GM23338 (cell line): ENCODE results near the gene COL18A1. TPM values are rescaled to one million over a fixed set of nuclear protein-coding genes. Genes with fewer than 3 reads are reported as not detected.

Experiments used
- ATAC-seq: fragments of 200-7000 bp; cut with Tn5 transposase; 3 replicates; pipeline ENCODE4 v1.9.1; 2020
- DNase-seq: peaks from one replicate; pipeline ENCODE4 v3.0.0-alpha.2; 2015; ENCODE audit warnings: low spot score
- H2AFZ ChIP-seq: fragments of 200-600 bp; sonication (generic); 2 replicates; pipeline ENCODE4 v1.8.0; 2016; ENCODE audit warnings: antibody characterized with exemption, mild to moderate bottlenecking, moderate library complexity
- H3F3A ChIP-seq: fragments of 200-600 bp; sonication (generic); replicated peaks from 2 replicates; pipeline ENCODE4 v1.8.0; 2017; ENCODE audit warnings: antibody characterized with exemption, mixed run types, low read depth
- H3K27ac ChIP-seq: fragments of 200-600 bp; sonication (generic); 2 replicates; pipeline ENCODE4 v1.6.1; 2016; ENCODE audit warnings: low read depth
- H3K27me3 ChIP-seq: fragments of 200-600 bp; sonication (generic); 2 replicates; pipeline ENCODE4 v1.8.0; 2016; ENCODE audit warnings: mild to moderate bottlenecking, mixed run types, moderate library complexity; ENCODE audit not compliant: insufficient read depth
- H3K36me3 ChIP-seq: fragments of 200-600 bp; sonication (generic); 2 replicates; pipeline ENCODE4 v1.8.0; 2016; ENCODE audit warnings: mild to moderate bottlenecking; ENCODE audit not compliant: insufficient read depth
- H3K4me1 ChIP-seq: fragments of 200-600 bp; sonication (generic); 2 replicates; pipeline ENCODE4 v1.8.0; 2016; ENCODE audit warnings: mild to moderate bottlenecking, moderate library complexity; ENCODE audit not compliant: insufficient read depth
- H3K4me2 ChIP-seq: fragments of 200-600 bp; sonication (generic); 2 replicates; pipeline ENCODE4 v1.7.1; 2017; ENCODE audit warnings: mixed run types
- H3K4me3 ChIP-seq: fragments of 200-600 bp; sonication (generic); 2 replicates; pipeline ENCODE4 v1.6.1; 2016; ENCODE audit warnings: mixed run types
- H3K79me2 ChIP-seq: fragments of 200-600 bp; sonication (generic); replicated peaks from 2 replicates; pipeline ENCODE4 v1.8.0; 2017; ENCODE audit warnings: mild to moderate bottlenecking; ENCODE audit not compliant: insufficient read depth
- H3K9me2 ChIP-seq: fragments of 200-600 bp; sonication (generic); 2 replicates; pipeline ENCODE4 v1.8.0; 2017; ENCODE audit not compliant: insufficient read depth
- H4K20me1 ChIP-seq: fragments of 200-600 bp; sonication (generic); replicated peaks from 2 replicates; pipeline ENCODE4 v1.8.0; 2017; ENCODE audit warnings: mild to moderate bottlenecking; ENCODE audit not compliant: insufficient read depth
- H3K27ac Mint-ChIP-seq: 2 replicates; pipeline ENCODE4 v1.8.0; 2020; ENCODE audit warnings: inconsistent platforms, mild to moderate bottlenecking, moderate library complexity, mixed read lengths
- H3K27me3 Mint-ChIP-seq: 3 replicates; pipeline ENCODE4 v1.8.0; 2022; ENCODE audit warnings: low read depth, mild to moderate bottlenecking, moderate library complexity, mixed read lengths, inconsistent platforms; ENCODE audit not compliant: insufficient read depth, poor library complexity
- H3K36me3 Mint-ChIP-seq: 3 replicates; pipeline ENCODE4 v1.8.0; 2021; ENCODE audit warnings: low read depth, mild to moderate bottlenecking, inconsistent platforms, moderate library complexity, mixed read lengths
- H3K4me1 Mint-ChIP-seq: 3 replicates; pipeline ENCODE4 v1.8.0; 2020; ENCODE audit warnings: mild to moderate bottlenecking, inconsistent platforms, mixed read lengths
- H3K4me3 Mint-ChIP-seq: 3 replicates; pipeline ENCODE4 v1.8.0; 2021; ENCODE audit warnings: moderate library complexity, mild to moderate bottlenecking, inconsistent platforms, mixed read lengths
- H3K9me3 Mint-ChIP-seq: 3 replicates; pipeline ENCODE4 v1.8.0; 2020; ENCODE audit warnings: moderate library complexity, mild to moderate bottlenecking, inconsistent platforms, mixed read lengths
- EZH2 ChIP-seq: fragments of 200-600 bp; sonication (generic); IDR thresholded peaks from one replicate; pipeline ENCODE4 v1.8.0; 2017; ENCODE audit warnings: antibody characterized with exemption, mild to moderate bottlenecking, low read depth; ENCODE audit not compliant: unreplicated experiment
- EZH2phosphoT487 ChIP-seq: fragments of 200-600 bp; sonication (generic); IDR thresholded peaks from one replicate; pipeline ENCODE4 v1.8.1; 2018; ENCODE audit warnings: antibody characterized with exemption; ENCODE audit not compliant: unreplicated experiment
- JUNB ChIP-seq: IDR thresholded peaks from one replicate; pipeline ENCODE4 v1.6.1; 2016; ENCODE audit warnings: antibody characterized with exemption; ENCODE audit not compliant: unreplicated experiment
- NANOG ChIP-seq: IDR thresholded peaks from 2 replicates; pipeline ENCODE4 v1.6.1; 2016; ENCODE audit warnings: antibody characterized with exemption, borderline replicate concordance
- POLR2AphosphoS5 ChIP-seq: IDR thresholded peaks from 2 replicates; pipeline ENCODE4 v1.6.1; 2016; ENCODE audit warnings: antibody characterized with exemption, low read depth
- STAT1 ChIP-seq: IDR thresholded peaks from one replicate; pipeline ENCODE4 v1.6.1; 2016; ENCODE audit warnings: antibody characterized with exemption; ENCODE audit not compliant: unreplicated experiment
- ZNF114 ChIP-seq: fragments of 250-450 bp; sonication (Bioruptor Pico); IDR thresholded peaks from 2 replicates; pipeline ENCODE4 v1.5.0; 2020; ENCODE audit warnings: mild to moderate bottlenecking, moderate library complexity
- ZNF331 ChIP-seq: fragments of 250-450 bp; sonication (Bioruptor Pico); IDR thresholded peaks from 2 replicates; pipeline ENCODE4 v1.5.0; 2020; ENCODE audit warnings: low read depth, mild to moderate bottlenecking, moderate library complexity
- polyA plus RNA-seq: library from polyadenylated mRNA; unstranded; fragments of >200 nt; fragmentation: Nextera tagmentation; extraction: Ambion mirVana; gene quantifications from 2 replicates; pipeline ENCODE4 v1.2.1, GENCODE V29; 2016
- total RNA-seq: library from RNA; depleted of rRNA; stranded (reverse); fragments of >200 nt; shearing (Covaris generic); gene quantifications from 2 replicates; pipeline ENCODE4 v1.2.3, GENCODE V29; 2014
- TF ChIP-seq, protein P1 (sequence below): IDR thresholded peaks from 2 replicates; pipeline ENCODE4 v1.6.1; 2016; ENCODE audit warnings: antibody characterized with exemption
- TF ChIP-seq, protein P2 (sequence below), 2 experiments: fragments of 200-600 bp in 1 of 2; sonication (generic) in 1 of 2; conservative IDR thresholded peaks; 2 replicates each; pipeline versions ENCODE4 v1.5.1 to v1.6.1; 2016 to 2017; ENCODE audit warnings: antibody characterized with exemption in 2 of 2, low read depth in 2 of 2, mild to moderate bottlenecking in 2 of 2, moderate library complexity in 1 of 2
- TF ChIP-seq, protein P3 (sequence below): IDR thresholded peaks from one replicate; pipeline ENCODE4 v1.6.1; 2018; ENCODE audit warnings: antibody characterized with exemption; ENCODE audit not compliant: unreplicated experiment
- TF ChIP-seq, protein P4 (sequence below): fragments of 250-450 bp; sonication (Bioruptor Pico); IDR thresholded peaks from 2 replicates; pipeline ENCODE4 v1.5.0; 2020; ENCODE audit warnings: mild to moderate bottlenecking, moderate library complexity

The COL18A1 gene
- total and polyA plus RNA-seq, 2 experiments from 2014 or later, result 38.4 to 430 TPM

DNA sequence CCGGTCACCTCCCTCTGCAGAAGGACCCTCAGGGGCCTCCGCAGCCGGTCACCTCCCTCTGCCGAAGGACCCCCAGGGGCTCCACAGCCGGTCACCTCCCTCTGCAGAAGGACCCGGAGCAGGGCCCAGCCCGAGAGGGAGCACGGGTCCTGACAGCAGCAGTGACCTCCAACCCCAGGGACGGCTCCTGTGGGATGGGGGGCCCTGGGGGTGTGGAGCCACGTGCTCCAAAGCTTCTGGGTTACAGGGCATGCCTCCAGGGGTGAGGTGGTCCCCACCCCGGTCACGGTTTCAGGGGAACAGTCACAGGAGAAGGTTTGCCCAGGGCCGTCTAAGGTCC is 97.0 kb downstream of the COL18A1 start (continued):
- TF ChIP-seq, protein P1, sequence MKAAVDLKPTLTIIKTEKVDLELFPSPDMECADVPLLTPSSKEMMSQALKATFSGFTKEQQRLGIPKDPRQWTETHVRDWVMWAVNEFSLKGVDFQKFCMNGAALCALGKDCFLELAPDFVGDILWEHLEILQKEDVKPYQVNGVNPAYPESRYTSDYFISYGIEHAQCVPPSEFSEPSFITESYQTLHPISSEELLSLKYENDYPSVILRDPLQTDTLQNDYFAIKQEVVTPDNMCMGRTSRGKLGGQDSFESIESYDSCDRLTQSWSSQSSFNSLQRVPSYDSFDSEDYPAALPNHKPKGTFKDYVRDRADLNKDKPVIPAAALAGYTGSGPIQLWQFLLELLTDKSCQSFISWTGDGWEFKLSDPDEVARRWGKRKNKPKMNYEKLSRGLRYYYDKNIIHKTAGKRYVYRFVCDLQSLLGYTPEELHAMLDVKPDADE, result no peak
- no peak for TF ChIP-seq POLR2AphosphoS5
- no peak for TF ChIP-seq ZNF114
- TF ChIP-seq EZH2, result no peak

DNA sequence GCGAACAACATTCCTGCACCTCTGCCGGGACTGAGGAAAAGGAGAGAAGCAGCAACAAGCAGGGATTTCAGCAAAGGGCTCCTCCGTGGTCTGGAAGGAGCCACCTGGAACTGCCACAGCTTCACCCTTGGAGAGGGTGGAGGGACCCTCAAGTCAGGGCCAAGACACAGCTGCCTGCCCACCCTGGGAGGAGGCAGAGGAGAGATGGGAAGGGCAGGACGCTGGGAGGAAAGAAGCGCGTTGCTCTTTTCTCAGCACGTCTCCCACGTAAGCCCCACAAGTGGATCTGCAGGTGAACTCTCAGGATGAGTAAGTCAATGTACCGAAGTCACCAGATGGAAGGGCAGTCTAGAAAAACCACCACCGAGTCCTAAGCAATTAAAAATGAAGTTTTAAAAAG is 97.6 kb downstream of the COL18A1 start:
- DNase-seq (no peak), ATAC-seq (no peak)
- H2AFZ ChIP-seq, result no peak overlapping the region
- H3K4me2 ChIP-seq, result no peak overlapping the region
- no peaks in the 10 kb centered on the region for H3F3A ChIP-seq
- H3K4me3 ChIP-seq, result no peak overlapping the region
- H3K4me1 ChIP-seq, result no peaks in the 10 kb centered on the region
- H3K4me1 Mint-ChIP-seq, result no peaks in the 10 kb centered on the region
- H3K27me3 Mint-ChIP-seq, result peaks cover 8% of the 10 kb centered on the region
- no peak overlapping the region for H3K27ac ChIP-seq
- no peak overlapping the region for H3K4me3 Mint-ChIP-seq
- H3K36me3 ChIP-seq, result no peaks in the 10 kb centered on the region
- no peaks in the 10 kb centered on the region for H3K9me2 ChIP-seq
- no peaks in the 10 kb centered on the region for H3K79me2 ChIP-seq
- H3K27me3 ChIP-seq, result no peaks in the 10 kb centered on the region
- no peaks in the 10 kb centered on the region; the same call in 2 of the 3 replicates for H3K9me3 Mint-ChIP-seq
- peaks cover 39% of the 10 kb centered on the region for H3K36me3 Mint-ChIP-seq
- no peaks in the 10 kb centered on the region; the same call in 1 of the 2 replicates for H4K20me1 ChIP-seq
- no peak overlapping the region for H3K27ac Mint-ChIP-seq
- TF ChIP-seq ZNF331 (CRISPR knock-in tag) (no peak), ZNF114 (no peak), NANOG (no peak), STAT1 (no peak), JUNB (no peak), EZH2phosphoT487 (no peak), POLR2AphosphoS5 (no peak), EZH2 (no peak)
- TF ChIP-seq, protein P2, sequence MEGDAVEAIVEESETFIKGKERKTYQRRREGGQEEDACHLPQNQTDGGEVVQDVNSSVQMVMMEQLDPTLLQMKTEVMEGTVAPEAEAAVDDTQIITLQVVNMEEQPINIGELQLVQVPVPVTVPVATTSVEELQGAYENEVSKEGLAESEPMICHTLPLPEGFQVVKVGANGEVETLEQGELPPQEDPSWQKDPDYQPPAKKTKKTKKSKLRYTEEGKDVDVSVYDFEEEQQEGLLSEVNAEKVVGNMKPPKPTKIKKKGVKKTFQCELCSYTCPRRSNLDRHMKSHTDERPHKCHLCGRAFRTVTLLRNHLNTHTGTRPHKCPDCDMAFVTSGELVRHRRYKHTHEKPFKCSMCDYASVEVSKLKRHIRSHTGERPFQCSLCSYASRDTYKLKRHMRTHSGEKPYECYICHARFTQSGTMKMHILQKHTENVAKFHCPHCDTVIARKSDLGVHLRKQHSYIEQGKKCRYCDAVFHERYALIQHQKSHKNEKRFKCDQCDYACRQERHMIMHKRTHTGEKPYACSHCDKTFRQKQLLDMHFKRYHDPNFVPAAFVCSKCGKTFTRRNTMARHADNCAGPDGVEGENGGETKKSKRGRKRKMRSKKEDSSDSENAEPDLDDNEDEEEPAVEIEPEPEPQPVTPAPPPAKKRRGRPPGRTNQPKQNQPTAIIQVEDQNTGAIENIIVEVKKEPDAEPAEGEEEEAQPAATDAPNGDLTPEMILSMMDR (conservative IDR thresholded peaks at IDR 0.05; ENCODE audit: low read depth in 2 of 2), result no peak
- TF ChIP-seq, protein P1, result no peak
- TF ChIP-seq, protein P3, sequence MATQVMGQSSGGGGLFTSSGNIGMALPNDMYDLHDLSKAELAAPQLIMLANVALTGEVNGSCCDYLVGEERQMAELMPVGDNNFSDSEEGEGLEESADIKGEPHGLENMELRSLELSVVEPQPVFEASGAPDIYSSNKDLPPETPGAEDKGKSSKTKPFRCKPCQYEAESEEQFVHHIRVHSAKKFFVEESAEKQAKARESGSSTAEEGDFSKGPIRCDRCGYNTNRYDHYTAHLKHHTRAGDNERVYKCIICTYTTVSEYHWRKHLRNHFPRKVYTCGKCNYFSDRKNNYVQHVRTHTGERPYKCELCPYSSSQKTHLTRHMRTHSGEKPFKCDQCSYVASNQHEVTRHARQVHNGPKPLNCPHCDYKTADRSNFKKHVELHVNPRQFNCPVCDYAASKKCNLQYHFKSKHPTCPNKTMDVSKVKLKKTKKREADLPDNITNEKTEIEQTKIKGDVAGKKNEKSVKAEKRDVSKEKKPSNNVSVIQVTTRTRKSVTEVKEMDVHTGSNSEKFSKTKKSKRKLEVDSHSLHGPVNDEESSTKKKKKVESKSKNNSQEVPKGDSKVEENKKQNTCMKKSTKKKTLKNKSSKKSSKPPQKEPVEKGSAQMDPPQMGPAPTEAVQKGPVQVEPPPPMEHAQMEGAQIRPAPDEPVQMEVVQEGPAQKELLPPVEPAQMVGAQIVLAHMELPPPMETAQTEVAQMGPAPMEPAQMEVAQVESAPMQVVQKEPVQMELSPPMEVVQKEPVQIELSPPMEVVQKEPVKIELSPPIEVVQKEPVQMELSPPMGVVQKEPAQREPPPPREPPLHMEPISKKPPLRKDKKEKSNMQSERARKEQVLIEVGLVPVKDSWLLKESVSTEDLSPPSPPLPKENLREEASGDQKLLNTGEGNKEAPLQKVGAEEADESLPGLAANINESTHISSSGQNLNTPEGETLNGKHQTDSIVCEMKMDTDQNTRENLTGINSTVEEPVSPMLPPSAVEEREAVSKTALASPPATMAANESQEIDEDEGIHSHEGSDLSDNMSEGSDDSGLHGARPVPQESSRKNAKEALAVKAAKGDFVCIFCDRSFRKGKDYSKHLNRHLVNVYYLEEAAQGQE, result no peak
- TF ChIP-seq, protein P4, sequence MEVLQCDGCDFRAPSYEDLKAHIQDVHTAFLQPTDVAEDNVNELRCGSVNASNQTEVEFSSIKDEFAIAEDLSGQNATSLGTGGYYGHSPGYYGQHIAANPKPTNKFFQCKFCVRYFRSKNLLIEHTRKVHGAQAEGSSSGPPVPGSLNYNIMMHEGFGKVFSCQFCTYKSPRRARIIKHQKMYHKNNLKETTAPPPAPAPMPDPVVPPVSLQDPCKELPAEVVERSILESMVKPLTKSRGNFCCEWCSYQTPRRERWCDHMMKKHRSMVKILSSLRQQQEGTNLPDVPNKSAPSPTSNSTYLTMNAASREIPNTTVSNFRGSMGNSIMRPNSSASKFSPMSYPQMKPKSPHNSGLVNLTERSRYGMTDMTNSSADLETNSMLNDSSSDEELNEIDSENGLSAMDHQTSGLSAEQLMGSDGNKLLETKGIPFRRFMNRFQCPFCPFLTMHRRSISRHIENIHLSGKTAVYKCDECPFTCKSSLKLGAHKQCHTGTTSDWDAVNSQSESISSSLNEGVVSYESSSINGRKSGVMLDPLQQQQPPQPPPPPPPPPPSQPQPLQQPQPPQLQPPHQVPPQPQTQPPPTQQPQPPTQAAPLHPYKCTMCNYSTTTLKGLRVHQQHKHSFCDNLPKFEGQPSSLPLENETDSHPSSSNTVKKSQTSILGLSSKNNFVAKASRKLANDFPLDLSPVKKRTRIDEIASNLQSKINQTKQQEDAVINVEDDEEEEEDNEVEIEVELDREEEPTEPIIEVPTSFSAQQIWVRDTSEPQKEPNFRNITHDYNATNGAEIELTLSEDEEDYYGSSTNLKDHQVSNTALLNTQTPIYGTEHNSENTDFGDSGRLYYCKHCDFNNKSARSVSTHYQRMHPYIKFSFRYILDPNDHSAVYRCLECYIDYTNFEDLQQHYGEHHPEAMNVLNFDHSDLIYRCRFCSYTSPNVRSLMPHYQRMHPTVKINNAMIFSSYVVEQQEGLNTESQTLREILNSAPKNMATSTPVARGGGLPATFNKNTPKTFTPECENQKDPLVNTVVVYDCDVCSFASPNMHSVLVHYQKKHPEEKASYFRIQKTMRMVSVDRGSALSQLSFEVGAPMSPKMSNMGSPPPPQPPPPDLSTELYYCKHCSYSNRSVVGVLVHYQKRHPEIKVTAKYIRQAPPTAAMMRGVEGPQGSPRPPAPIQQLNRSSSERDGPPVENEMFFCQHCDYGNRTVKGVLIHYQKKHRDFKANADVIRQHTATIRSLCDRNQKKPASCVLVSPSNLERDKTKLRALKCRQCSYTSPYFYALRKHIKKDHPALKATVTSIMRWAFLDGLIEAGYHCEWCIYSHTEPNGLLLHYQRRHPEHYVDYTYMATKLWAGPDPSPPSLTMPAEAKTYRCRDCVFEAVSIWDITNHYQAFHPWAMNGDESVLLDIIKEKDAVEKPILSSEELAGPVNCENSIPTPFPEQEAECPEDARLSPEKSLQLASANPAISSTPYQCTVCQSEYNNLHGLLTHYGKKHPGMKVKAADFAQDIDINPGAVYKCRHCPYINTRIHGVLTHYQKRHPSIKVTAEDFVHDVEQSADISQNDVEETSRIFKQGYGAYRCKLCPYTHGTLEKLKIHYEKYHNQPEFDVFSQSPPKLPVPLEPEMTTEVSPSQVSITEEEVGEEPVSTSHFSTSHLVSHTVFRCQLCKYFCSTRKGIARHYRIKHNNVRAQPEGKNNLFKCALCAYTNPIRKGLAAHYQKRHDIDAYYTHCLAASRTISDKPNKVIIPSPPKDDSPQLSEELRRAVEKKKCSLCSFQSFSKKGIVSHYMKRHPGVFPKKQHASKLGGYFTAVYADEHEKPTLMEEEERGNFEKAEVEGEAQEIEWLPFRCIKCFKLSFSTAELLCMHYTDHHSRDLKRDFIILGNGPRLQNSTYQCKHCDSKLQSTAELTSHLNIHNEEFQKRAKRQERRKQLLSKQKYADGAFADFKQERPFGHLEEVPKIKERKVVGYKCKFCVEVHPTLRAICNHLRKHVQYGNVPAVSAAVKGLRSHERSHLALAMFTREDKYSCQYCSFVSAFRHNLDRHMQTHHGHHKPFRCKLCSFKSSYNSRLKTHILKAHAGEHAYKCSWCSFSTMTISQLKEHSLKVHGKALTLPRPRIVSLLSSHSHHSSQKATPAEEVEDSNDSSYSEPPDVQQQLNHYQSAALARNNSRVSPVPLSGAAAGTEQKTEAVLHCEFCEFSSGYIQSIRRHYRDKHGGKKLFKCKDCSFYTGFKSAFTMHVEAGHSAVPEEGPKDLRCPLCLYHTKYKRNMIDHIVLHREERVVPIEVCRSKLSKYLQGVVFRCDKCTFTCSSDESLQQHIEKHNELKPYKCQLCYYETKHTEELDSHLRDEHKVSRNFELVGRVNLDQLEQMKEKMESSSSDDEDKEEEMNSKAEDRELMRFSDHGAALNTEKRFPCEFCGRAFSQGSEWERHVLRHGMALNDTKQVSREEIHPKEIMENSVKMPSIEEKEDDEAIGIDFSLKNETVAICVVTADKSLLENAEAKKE (CRISPR knock-in tag), result no peak
